Activated CD4-positive, alpha-beta T cell treated with anti-CD3 and anti-CD28 coated beads, Interleukin-2, amount 10 ng/mL, durations not matched to agents 7 days and 5 days (primary cell): ENCODE data around the gene ANG. TPM values are rescaled to one million over a fixed set of nuclear protein-coding genes. Genes with fewer than 3 reads are reported as not detected.
"Not testable (repeated sequence)": the region's sequence is repeated elsewhere in the genome, so short reads cannot be mapped to it uniquely, and the experiment has no call there.

ENCODE experiments used
- CTCF ChIA-PET: fragments of 350-600 bp; sonication (Branson Sonifier 250); formaldehyde crosslinking; loops from one replicate; lab custom pipeline; 2021; ENCODE audit warnings: antibody characterized with exemption; lab: Charles Lee
- POLR2A ChIA-PET: fragments of 350-600 bp; sonication (Branson Sonifier 250); formaldehyde crosslinking; loops from one replicate; lab custom pipeline; 2021; ENCODE audit warnings: antibody characterized with exemption; lab: Charles Lee
- DNase-seq: peaks from one replicate; pipeline ENCODE4 v3.0.0-alpha.2; 2020
- H3K27ac Mint-ChIP-seq: one replicate; pipeline ENCODE4 v1.8.0; 2021; ENCODE audit warnings: mild to moderate bottlenecking, moderate library complexity, mixed read lengths
- H3K27me3 Mint-ChIP-seq: one replicate; pipeline ENCODE4 v1.8.0; 2021; ENCODE audit warnings: mixed read lengths
- H3K36me3 Mint-ChIP-seq: one replicate; pipeline ENCODE4 v1.8.0; 2021; ENCODE audit warnings: low read depth, mixed read lengths
- H3K4me1 Mint-ChIP-seq: one replicate; pipeline ENCODE4 v1.8.0; 2021; ENCODE audit warnings: mixed read lengths
- H3K4me3 Mint-ChIP-seq: one replicate; pipeline ENCODE4 v1.8.0; 2021; ENCODE audit warnings: mild to moderate bottlenecking, moderate library complexity, mixed read lengths
- H3K9me3 Mint-ChIP-seq: one replicate; pipeline ENCODE4 v1.8.0; 2021; ENCODE audit warnings: mixed read lengths
- total RNA-seq, 2 experiments: library from RNA; stranded (reverse); gene quantifications; one replicate each; pipeline ENCODE4 v1.2.3, GENCODE V29; 2021

The ANG gene
- total RNA-seq, 2 experiments from 2014 or later = 0.89 to 1.6 TPM

DNA sequence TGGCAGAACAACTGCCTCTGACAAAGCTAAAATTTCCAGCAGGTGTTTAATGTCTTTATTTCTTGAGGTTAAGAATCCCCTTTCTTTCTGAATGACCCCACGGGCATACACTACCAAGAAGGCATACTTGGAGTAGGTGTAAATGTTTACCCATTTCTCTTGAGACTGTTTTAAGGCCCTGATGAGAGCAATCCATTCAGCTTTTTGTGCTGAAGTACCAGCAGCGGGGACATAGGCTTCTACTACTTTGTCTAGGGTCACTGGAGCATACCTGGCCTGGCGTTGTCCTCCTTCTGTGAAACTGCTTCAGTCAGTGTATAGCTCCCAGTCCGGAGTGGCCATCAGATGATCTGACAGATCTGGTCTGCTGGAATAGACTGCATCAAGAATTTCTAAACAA is 22.7 kb downstream of the ANG start:
- H3K4me1 Mint-ChIP-seq = no peaks in the 10 kb centered on the region
- DNase-seq = no peak
- CTCF ChIA-PET = interaction anchor here (1.0 kb wide), 1 partner anchor 19 kb away, joined by 4 read pairs; no protein-coding TSS in a partner anchor
- no peaks in the 10 kb centered on the region for H3K36me3 Mint-ChIP-seq
- H3K9me3 Mint-ChIP-seq = peaks cover 3% of the 10 kb centered on the region
- POLR2A ChIA-PET = no interaction called here
- H3K27ac Mint-ChIP-seq = no peak overlapping the region
- H3K27me3 Mint-ChIP-seq = peaks cover 2% of the 10 kb centered on the region
- no peak overlapping the region for H3K4me3 Mint-ChIP-seq

DNA sequence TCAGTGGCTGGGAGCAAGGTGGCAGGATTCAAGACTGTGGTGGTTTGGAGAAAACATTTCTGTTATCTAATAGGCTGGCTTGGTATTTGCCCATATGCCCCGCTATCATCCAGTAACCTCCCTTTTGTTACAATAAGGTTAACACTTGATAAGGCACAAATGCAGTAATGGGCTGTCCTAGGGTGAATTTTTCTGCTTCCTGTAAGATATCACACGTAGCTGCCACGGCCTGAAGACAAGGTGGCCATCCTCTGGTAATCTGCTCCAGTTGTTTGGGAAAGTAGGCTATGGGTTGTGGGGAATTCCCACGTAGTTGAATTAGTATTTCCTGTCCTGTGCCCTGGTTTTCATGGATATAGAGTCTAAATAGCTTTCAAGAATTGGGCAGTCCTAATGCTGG is 23.1 kb downstream of the ANG start:
- Mint-ChIP-seq H3K27me3 (peaks cover 2% of the 10 kb centered on the region), H3K27ac (no peak overlapping the region), H3K9me3 (peaks cover 3% of the 10 kb centered on the region), H3K4me3 (no peak overlapping the region), H3K4me1 (no peaks in the 10 kb centered on the region), H3K36me3 (no peaks in the 10 kb centered on the region)
- ChIA-PET CTCF (interaction anchor here (1.0 kb wide), 1 partner anchor 20 kb away, joined by 4 read pairs; no protein-coding TSS in a partner anchor), POLR2A (no interaction called here)
- DNase-seq = no peak

DNA sequence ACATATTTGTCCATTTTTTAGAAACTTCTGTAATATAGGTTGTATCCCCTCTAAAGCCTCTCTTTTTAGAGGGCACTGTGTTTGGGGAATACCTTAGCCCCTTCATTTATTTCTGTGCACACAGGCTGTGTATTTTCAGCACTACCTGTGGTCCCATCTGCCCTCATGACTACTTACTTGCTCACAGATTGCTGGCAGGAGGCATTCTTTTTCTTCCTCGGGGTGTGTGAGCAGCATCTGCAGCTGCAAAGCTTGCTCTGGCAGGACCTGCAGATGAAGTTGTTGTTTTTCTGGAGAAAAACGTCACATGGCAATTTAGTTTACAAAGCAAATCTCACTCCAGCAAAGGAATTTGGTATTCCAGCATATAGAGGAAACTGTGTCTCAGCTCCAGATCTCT is 24.3 kb downstream of the ANG start:
- H3K27me3 Mint-ChIP-seq = peaks cover 6% of the 10 kb centered on the region
- H3K4me1 Mint-ChIP-seq = no peaks in the 10 kb centered on the region
- no peaks in the 10 kb centered on the region for H3K36me3 Mint-ChIP-seq
- H3K4me3 Mint-ChIP-seq = no peak overlapping the region
- ChIA-PET CTCF (interaction anchor here (1.1 kb wide), 1 partner anchor 466 kb away, joined by 5 read pairs; no protein-coding TSS in a partner anchor), POLR2A (no interaction called here)
- H3K9me3 Mint-ChIP-seq = peaks cover 3% of the 10 kb centered on the region
- H3K27ac Mint-ChIP-seq = no peak overlapping the region
- DNase-seq = no peak

DNA sequence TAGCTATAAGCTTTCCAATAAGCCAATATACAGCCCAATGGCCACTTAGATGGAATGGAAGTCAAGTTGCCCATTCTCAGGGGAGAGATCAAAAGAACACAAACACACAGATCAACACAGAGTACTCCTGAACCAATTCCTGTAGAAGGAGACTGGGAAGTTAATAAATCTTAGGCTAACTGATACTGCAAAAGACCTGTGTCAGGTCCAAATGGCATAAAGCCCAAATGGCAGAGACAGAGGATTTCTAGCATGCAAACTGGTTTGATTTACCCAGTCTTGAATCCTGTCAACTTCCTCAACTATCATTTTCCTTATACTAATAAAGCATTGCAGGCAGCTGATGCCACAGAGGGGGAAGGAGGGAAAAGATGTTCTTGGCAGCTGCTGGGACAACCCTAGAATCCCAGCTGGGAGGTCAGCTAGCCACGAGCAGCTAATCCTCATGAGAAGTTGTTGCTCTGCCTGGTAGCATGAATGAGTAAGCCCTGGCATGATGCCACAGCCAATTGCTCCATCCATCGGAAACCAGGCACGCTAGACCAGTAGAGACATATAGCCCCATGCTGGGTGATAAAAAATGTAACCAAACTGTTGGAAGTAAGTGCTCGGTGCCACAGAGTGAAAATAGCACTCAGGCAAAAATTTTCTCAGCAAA is 26.2 kb downstream of the ANG start:
- Mint-ChIP-seq H3K36me3 (no peaks in the 10 kb centered on the region), H3K4me3 (no peak overlapping the region), H3K27ac (no peak overlapping the region), H3K4me1 (no peaks in the 10 kb centered on the region), H3K27me3 (peaks cover 6% of the 10 kb centered on the region), H3K9me3 (peaks cover 3% of the 10 kb centered on the region)
- POLR2A ChIA-PET = interaction anchor here (0.5 kb wide), 1 partner anchor 169 kb away, joined by 3 read pairs; no protein-coding TSS in a partner anchor
- CTCF ChIA-PET = interaction anchor here (0.5 to 0.8 kb wide), 3 partner anchors 16 to 614 kb away, joined by 3 to 7 read pairs (median 3); no protein-coding TSS in a partner anchor
- no peak for DNase-seq

DNA sequence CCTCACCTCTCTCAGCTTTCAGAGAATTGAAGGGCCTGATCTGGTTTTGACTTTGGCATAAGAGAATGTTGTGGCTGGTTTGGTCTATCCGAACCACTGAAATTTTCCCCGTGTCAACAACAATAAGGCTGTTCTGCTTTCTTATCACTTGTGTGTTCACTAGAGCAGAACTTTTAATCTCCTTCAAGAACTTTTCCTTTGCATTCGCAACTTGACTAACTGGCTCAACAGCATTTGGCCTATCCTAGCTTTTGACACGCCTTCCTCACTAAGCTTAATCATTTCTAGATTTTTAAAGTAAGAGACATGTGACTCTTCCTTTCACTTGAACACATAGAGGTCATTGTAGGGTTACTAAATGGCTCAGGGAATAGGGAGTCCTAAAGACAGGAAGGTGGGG is 31.2 kb downstream of the ANG start:
- H3K27ac Mint-ChIP-seq = no peak overlapping the region
- H3K36me3 Mint-ChIP-seq = no peaks in the 10 kb centered on the region
- ChIA-PET CTCF (no interaction called here), POLR2A (no interaction called here)
- peaks cover 24% of the 10 kb centered on the region for H3K27me3 Mint-ChIP-seq
- H3K9me3 Mint-ChIP-seq = no peaks in the 10 kb centered on the region
- no peaks in the 10 kb centered on the region for H3K4me1 Mint-ChIP-seq
- no peak for DNase-seq
- H3K4me3 Mint-ChIP-seq = no peak overlapping the region

DNA sequence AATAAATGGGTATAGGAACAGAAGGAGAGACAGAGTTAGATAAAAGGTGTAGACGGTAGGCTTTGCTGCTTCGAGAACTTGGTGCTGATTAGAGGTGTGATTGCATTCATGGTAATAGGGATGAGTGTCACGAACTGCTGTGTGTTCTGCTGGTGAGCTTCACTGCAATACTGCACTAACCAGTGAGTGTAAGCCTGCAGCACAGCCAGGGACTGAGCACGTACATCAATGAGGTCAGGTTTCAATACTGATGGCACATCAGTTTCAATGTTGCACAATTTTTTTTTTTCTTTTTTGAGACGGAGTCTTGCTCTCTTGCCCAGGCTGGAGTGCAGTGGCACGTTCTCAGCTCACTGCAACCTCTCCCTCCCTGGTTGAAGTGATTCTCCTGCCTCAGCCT is 32.2 kb downstream of the ANG start:
- DNase-seq = no peak
- H3K27me3 Mint-ChIP-seq = peaks cover 29% of the 10 kb centered on the region
- H3K36me3 Mint-ChIP-seq = no peaks in the 10 kb centered on the region
- no peak overlapping the region for H3K27ac Mint-ChIP-seq
- CTCF ChIA-PET = no interaction called here
- POLR2A ChIA-PET = no interaction called here
- no peaks in the 10 kb centered on the region for H3K4me1 Mint-ChIP-seq
- no peak overlapping the region for H3K4me3 Mint-ChIP-seq
- H3K9me3 Mint-ChIP-seq = no peaks in the 10 kb centered on the region

DNA sequence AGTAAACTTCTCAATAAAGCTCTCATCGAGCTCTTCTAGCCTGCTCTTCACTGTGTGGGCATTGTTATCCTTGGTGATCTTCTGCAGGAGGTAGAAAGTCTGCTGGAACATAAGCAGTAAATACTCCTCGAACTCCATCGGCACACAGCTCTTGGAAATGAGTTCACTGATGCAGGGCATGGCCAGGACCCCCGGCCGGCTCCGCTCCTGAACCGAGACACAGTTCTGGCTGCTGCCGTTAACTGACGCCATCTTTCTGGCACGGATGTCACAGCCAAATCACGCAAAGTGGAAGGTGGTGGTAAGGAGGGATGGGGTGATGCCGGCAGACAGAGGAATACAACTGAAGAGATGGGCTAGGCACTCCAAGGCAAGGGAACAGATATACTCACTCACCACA is 33.5 kb downstream of the ANG start:
- Mint-ChIP-seq H3K9me3 (no peaks in the 10 kb centered on the region), H3K4me3 (no peak overlapping the region), H3K27ac (no peak overlapping the region), H3K27me3 (peaks cover 30% of the 10 kb centered on the region), H3K36me3 (no peaks in the 10 kb centered on the region), H3K4me1 (no peaks in the 10 kb centered on the region)
- CTCF ChIA-PET = interaction anchor here (1.1 kb wide), 1 partner anchor 10 kb away, joined by 3 read pairs; no protein-coding TSS in a partner anchor
- DNase-seq = no peak
- POLR2A ChIA-PET = no interaction called here

DNA sequence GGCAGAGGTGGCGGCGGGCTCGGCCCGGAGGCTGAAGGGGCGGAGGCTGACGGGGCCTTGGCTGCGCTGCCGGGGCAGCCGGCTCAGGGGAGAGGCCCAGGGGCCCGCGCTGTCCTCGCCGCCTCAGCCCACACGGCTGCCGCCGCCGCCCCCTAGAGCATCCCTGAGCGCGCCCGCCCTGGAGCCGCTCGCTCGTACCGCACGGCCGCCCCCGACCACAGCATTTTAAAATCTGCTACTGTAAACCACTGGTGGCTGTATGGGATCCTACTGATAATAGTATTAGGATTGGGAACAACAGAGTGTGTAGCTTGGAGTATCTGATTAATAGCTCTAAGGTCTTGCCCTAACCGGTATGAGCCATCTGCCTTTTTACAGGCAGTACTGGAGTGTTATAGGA is 34.9 kb downstream of the ANG start:
- Mint-ChIP-seq H3K27me3 (peaks cover 33% of the 10 kb centered on the region), H3K4me3 (no peak overlapping the region), H3K36me3 (no peaks in the 10 kb centered on the region), H3K9me3 (no peaks in the 10 kb centered on the region), H3K27ac (no peak overlapping the region), H3K4me1 (no peaks in the 10 kb centered on the region)
- DNase-seq = no peak
- POLR2A ChIA-PET = no interaction called here
- CTCF ChIA-PET = interaction anchor here (1.0 kb wide), 1 partner anchor 24 kb away, joined by 3 read pairs; no protein-coding TSS in a partner anchor

DNA sequence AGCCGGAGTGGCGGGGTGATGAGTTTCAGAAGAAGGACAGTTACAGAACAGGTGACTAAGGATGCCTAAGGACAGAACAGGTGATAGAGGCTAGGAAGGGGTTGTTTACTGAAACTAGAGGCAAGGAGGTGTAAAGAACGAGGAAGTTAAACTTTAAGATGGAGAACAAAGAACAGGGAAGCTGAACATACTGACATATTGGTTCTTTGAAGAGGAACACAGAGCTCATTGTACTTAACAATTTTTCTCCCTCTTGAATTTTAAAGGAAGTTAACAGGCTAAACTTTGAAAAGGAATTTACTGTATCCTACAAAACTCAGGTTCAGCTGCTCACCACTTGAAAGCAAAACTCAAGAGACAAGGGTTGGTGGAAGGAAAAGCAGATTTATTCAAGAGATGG is 37.6 kb downstream of the ANG start:
- CTCF ChIA-PET = interaction anchor here (1.6 to 1.7 kb wide), 2 partner anchors 16 to 147 kb away, joined by 3 to 4 read pairs; no protein-coding TSS in a partner anchor
- peaks cover 32% of the 10 kb centered on the region for H3K27me3 Mint-ChIP-seq
- H3K4me3 Mint-ChIP-seq = not testable (repeated sequence)

DNA sequence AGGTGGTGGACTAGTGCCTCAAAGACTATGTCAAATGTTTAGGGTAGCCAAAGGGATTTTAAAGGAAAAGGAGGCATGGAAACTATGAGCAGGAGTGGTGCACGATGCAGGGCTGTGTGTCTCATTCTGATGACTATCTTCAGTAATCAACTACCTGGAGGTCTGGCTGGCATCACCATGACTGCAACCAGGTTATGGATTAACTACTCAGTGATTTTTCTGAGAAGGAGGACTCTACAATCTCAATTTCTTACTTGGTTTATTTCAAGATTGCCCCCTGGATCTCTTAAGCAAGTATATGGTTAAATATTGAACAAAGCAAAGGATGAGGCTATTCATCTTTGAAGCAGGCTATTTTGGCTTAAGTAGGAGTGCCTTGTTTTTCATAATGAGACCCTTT is 38.0 kb downstream of the ANG start:
- no peaks in the 10 kb centered on the region for H3K9me3 Mint-ChIP-seq
- POLR2A ChIA-PET = no interaction called here
- H3K4me1 Mint-ChIP-seq = no peaks in the 10 kb centered on the region
- no peak for DNase-seq
- CTCF ChIA-PET = interaction anchor here (1.7 kb wide), 1 partner anchor 16 kb away, joined by 4 read pairs; no protein-coding TSS in a partner anchor
- H3K36me3 Mint-ChIP-seq = no peaks in the 10 kb centered on the region
- H3K27ac Mint-ChIP-seq = no peak overlapping the region
- no peak overlapping the region for H3K4me3 Mint-ChIP-seq
- H3K27me3 Mint-ChIP-seq = peaks cover 31% of the 10 kb centered on the region

More for the DNA sequence above, 37.6 kb downstream of the ANG start:
- H3K27ac Mint-ChIP-seq, DNase-seq, POLR2A ChIA-PET, H3K4me1 Mint-ChIP-seq, H3K9me3 Mint-ChIP-seq, H3K36me3 Mint-ChIP-seq: not testable (repeated sequence)

DNA sequence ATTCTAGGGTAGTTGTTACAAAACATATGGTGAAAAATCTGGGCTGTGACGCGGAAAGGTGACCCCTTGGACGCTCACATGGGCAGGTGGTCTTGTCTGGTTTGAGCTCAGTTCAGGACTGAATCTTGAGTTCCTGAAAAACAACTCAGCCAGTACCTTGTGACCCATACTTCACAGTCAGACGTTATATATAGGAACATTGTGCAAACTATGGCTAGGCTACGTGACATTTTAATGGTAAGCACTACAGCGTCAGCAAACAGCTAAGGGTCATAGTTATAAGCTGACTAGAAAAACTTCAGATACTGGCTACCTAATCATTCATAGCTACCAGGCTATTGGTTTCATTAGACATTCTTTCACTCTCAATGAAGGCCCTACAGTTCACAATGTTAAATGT is 42.3 kb downstream of the ANG start:
- DNase-seq = no peak
- Mint-ChIP-seq H3K27me3 (peaks cover 11% of the 10 kb centered on the region), H3K27ac (no peak overlapping the region), H3K36me3 (no peaks in the 10 kb centered on the region), H3K9me3 (no peaks in the 10 kb centered on the region), H3K4me3 (no peak overlapping the region), H3K4me1 (no peaks in the 10 kb centered on the region)
- POLR2A ChIA-PET = no interaction called here
- CTCF ChIA-PET = interaction anchor here (1.9 kb wide), 1 partner anchor 16 kb away, joined by 7 read pairs; no protein-coding TSS in a partner anchor

DNA sequence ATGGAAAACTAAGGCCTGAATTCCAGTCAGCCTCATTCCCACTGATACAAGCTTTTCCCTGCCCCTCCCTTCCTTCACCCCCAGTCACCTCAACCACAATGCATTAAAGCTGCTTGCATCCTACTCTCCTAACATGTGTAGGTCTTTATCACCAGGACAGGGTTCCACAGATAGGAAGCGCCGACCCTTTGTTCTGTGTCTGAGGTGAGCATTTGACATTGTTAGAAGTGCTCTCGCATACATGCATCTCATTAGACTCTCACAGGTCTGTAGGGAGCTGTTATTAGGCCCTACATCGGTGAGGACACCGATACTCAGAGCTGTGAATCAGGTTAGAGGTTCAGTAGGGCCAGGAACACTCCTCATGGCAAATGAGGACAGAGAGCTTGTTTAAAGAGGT is 43.9 kb downstream of the ANG start:
- Mint-ChIP-seq H3K27me3 (peaks cover 6% of the 10 kb centered on the region), H3K4me3 (no peak overlapping the region)

DNA sequence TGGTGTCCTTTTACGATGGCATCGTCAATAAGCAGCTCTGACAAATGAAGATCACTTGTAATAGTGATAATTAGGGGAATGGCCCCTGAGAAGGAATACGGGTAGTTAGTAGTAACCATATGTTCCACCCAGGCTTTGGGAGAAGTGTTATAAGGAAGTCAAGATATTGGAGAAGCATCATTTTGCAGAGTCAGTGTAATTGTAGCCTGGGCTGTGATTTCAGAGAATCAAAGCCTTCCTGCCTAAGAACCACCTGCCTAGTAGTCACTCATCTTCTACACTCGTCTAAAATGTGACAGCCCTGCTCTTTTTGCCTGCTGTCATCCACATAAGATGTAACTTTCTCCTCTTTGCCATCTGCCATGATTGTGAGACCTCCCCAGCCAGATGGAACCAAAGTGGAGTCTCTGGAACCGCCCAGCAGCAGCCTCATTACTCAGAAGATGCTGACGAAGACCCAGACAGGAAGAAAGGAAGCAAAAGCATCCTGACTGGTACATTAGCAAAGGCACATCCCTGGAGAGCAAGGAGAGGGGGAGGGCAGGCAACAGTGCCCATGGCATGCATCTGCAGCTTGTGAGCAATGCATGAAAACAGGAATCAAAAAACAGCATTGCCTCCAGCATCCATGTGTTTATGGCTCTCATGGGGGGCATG is 44.5 kb downstream of the ANG start:
- peaks cover 2% of the 10 kb centered on the region for H3K27me3 Mint-ChIP-seq
- POLR2A ChIA-PET = no interaction called here
- CTCF ChIA-PET = interaction anchor here (0.7 kb wide), 1 partner anchor 30 kb away, joined by 3 read pairs; no protein-coding TSS in a partner anchor

More for the DNA sequence above, 43.9 kb downstream of the ANG start:
- DNase-seq = no peak
- no peaks in the 10 kb centered on the region for H3K4me1 Mint-ChIP-seq
- ChIA-PET POLR2A (no interaction called here), CTCF (interaction anchor here (0.7 to 0.9 kb wide), 2 partner anchors 10 to 31 kb away, joined by 3 read pairs; no protein-coding TSS in a partner anchor)
- no peaks in the 10 kb centered on the region for H3K36me3 Mint-ChIP-seq
- no peak overlapping the region for H3K27ac Mint-ChIP-seq
- H3K9me3 Mint-ChIP-seq = no peaks in the 10 kb centered on the region

More for the DNA sequence above, 44.5 kb downstream of the ANG start:
- Mint-ChIP-seq H3K4me3 (no peak overlapping the region), H3K36me3 (no peaks in the 10 kb centered on the region), H3K9me3 (no peaks in the 10 kb centered on the region), H3K27ac (no peak overlapping the region), H3K4me1 (no peaks in the 10 kb centered on the region)
- no peak for DNase-seq
